ENCODE data around the gene PLXNC1.

- no peak for TF ChIP-seq CTCF (conservative IDR thresholded peaks at IDR 0.05)
- no peak for TF ChIP-seq ZFX (IDR thresholded peaks at IDR 0.05)
Observed at GRCh38 chr12:94211021-94211420, 62.6 kb downstream of the PLXNC1 start.
